PFSK-1 (cell line): ENCODE measurements around the gene VANGL1.

Experiments
- FOXP2 ChIP-seq: optimal IDR thresholded peaks from 2 replicates; pipeline ENCODE3; 2011; ENCODE audit warnings: borderline replicate concordance, control low read depth, inconsistent platforms; ENCODE audit not compliant: insufficient read depth; ENCODE audit errors: extremely low read length, extremely low read depth
- POLR2AphosphoS5 ChIP-seq: IDR thresholded peaks from 2 replicates; pipeline ENCODE4 v1.6.1; 2012; ENCODE audit warnings: low read depth, mild to moderate bottlenecking, control low read depth, low read length, moderate library complexity
- REST ChIP-seq, 2 experiments: IDR thresholded peaks; 2 replicates each; pipeline versions ENCODE4 v1.6.1 to v1.8.0; 2011 to 2012; ENCODE audit warnings: low read depth in 2 of 2, low read length in 2 of 2, control low read depth in 1 of 2, inconsistent platforms in 1 of 2, mild to moderate bottlenecking in 1 of 2, moderate library complexity in 1 of 2; ENCODE audit not compliant: insufficient read depth in 1 of 2
- SIN3A ChIP-seq: IDR thresholded peaks from 2 replicates; pipeline ENCODE4 v1.6.1; 2012; ENCODE audit warnings: mild to moderate bottlenecking, low read length, moderate library complexity, borderline replicate concordance; ENCODE audit not compliant: insufficient read depth
- TAF1 ChIP-seq: IDR thresholded peaks from 2 replicates; pipeline ENCODE4 v1.6.1; 2012; ENCODE audit warnings: low read length, control low read depth, borderline replicate concordance; ENCODE audit not compliant: insufficient read depth

GRCh38 chr1:115677182-115677555, 35.4 kb downstream of the VANGL1 start:
- TF ChIP-seq TAF1 = no peak
- TF ChIP-seq FOXP2 = no peak
- no peak for TF ChIP-seq POLR2AphosphoS5
- TF ChIP-seq REST (IDR thresholded peaks at IDR 0.05; ENCODE audit: insufficient read depth in 1 of 2, low read depth in 2 of 2, low read length in 2 of 2) = no peak
- no peak for TF ChIP-seq SIN3A
